ENCODE measurements around the gene COL6A2. TPM values are rescaled to one million over a fixed set of nuclear protein-coding genes. Genes with fewer than 3 reads are reported as not detected.
"Not testable (repeated sequence)": the region's sequence is repeated elsewhere in the genome, so short reads cannot be mapped to it uniquely, and the experiment has no call there.

COL6A2 gene
- total RNA-seq, 1 donor from 2014 or later: 120 TPM

- Mint-ChIP-seq H3K9me3 (ENCODE audit: unreplicated experiment) (no peaks in the 10 kb centered on the region), H3K4me3 (ENCODE audit: unreplicated experiment) (no peak overlapping the region), H3K27me3 (ENCODE audit: low read depth, unreplicated experiment) (peaks cover 18% of the 10 kb centered on the region), H3K4me1 (ENCODE audit: low read depth, unreplicated experiment) (peaks cover 4% of the 10 kb centered on the region), H3K36me3 (ENCODE audit: low read depth, unreplicated experiment) (no peaks in the 10 kb centered on the region), H3K27ac (ENCODE audit: unreplicated experiment) (no peak overlapping the region)
- Histone ChIP-seq H2AFZ (ENCODE audit: low read depth, low read length) (no peak overlapping the region), H3K9me3 (ENCODE audit: insufficient read depth, low read depth, low read length) (peaks cover 3% of the 10 kb centered on the region), H3K4me2 (ENCODE audit: low read length) (no peak overlapping the region), H3K4me3 (ENCODE audit: insufficient read depth, low read depth, low read length) (no peak overlapping the region), H3K27ac (ENCODE audit: low read depth, low read length) (no peak overlapping the region), H3K4me1 (ENCODE audit: insufficient read depth, low read length) (peaks cover 5% of the 10 kb centered on the region), H4K20me1 (ENCODE audit: insufficient read depth, low read length) (no peaks in the 10 kb centered on the region), H3K9ac (ENCODE audit: low read length) (no peak overlapping the region), H3K36me3 (ENCODE audit: insufficient read depth, low read length) (no peaks in the 10 kb centered on the region), H3K27me3 (ENCODE audit: insufficient read depth, low read length) (no peaks in the 10 kb centered on the region), H3K79me2 (ENCODE audit: insufficient read depth, low read length) (no peaks in the 10 kb centered on the region)
- DNase-seq (ENCODE audit: low read depth) (no peak), FAIRE-seq (no peak)
- TF ChIP-seq CTCF (IDR thresholded peaks at IDR 0.05; ENCODE audit: insufficient read depth, low read depth, low read length): no peak
- TF ChIP-seq EZH2 (IDR thresholded peaks at IDR 0.05; ENCODE audit: insufficient read depth, low read length): no peak
Measured at GRCh38 chr21:46139686-46140085, 41.8 kb downstream of the COL6A2 start.

DNA sequence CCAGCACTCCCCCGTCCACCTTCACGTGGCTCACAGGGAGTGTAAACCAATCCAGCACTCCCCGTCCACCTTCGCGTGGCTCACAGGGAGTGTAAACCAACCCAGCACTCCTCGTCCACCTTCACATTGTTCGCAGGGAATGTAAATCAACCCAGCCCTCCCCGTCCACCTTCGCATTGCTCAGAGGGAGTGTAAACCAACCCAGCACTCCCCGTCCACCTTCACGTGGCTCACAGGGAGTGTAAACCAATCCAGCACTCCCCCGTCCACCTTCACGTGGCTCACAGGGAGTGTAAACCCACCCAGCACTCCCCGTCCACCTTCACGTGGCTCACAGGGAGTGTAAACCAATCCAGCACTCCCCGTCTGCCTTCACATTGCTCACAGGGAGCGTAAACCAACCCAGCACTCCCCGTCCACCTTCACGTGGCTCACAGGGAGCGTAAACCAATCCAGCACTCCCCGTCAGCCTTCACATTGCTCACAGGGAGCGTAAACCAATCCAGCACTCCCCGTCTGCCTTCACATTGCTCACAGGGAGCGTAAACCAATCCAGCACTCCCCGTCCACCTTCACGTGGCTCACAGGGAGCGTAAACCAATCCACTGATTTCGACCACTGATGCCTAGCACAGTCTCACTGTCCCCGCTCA, 42.6 kb downstream of the COL6A2 start:
- H3K27me3 ChIP-seq (ENCODE audit: insufficient read depth, low read length); H3K36me3 Mint-ChIP-seq (ENCODE audit: low read depth, unreplicated experiment); H3K9ac ChIP-seq (ENCODE audit: low read length); H3K79me2 ChIP-seq (ENCODE audit: insufficient read depth, low read length); H3K4me1 Mint-ChIP-seq (ENCODE audit: low read depth, unreplicated experiment); H3K4me2 ChIP-seq (ENCODE audit: low read length); H3K36me3 ChIP-seq (ENCODE audit: insufficient read depth, low read length); H3K9me3 Mint-ChIP-seq (ENCODE audit: unreplicated experiment); H3K4me1 ChIP-seq (ENCODE audit: insufficient read depth, low read length); DNase-seq (ENCODE audit: low read depth); H2AFZ ChIP-seq (ENCODE audit: low read depth, low read length); H3K27ac Mint-ChIP-seq (ENCODE audit: unreplicated experiment); FAIRE-seq; H4K20me1 ChIP-seq (ENCODE audit: insufficient read depth, low read length); H3K27ac ChIP-seq (ENCODE audit: low read depth, low read length); H3K4me3 Mint-ChIP-seq (ENCODE audit: unreplicated experiment); H3K9me3 ChIP-seq (ENCODE audit: insufficient read depth, low read depth, low read length); H3K4me3 ChIP-seq (ENCODE audit: insufficient read depth, low read depth, low read length): not testable (repeated sequence)
- H3K27me3 Mint-ChIP-seq (ENCODE audit: low read depth, unreplicated experiment): peaks cover 18% of the 10 kb centered on the region

- Histone ChIP-seq H4K20me1 (ENCODE audit: insufficient read depth, low read length) (no peaks in the 10 kb centered on the region), H3K9ac (ENCODE audit: low read length) (no peak overlapping the region), H3K4me2 (ENCODE audit: low read length) (no peak overlapping the region), H3K9me3 (ENCODE audit: insufficient read depth, low read depth, low read length) (peaks cover 3% of the 10 kb centered on the region), H3K4me3 (ENCODE audit: insufficient read depth, low read depth, low read length) (no peak overlapping the region), H3K79me2 (ENCODE audit: insufficient read depth, low read length) (no peaks in the 10 kb centered on the region), H2AFZ (ENCODE audit: low read depth, low read length) (no peak overlapping the region), H3K4me1 (ENCODE audit: insufficient read depth, low read length) (peaks cover 5% of the 10 kb centered on the region), H3K27ac (ENCODE audit: low read depth, low read length) (no peak overlapping the region), H3K36me3 (ENCODE audit: insufficient read depth, low read length) (no peaks in the 10 kb centered on the region), H3K27me3 (ENCODE audit: insufficient read depth, low read length) (no peaks in the 10 kb centered on the region)
- Mint-ChIP-seq H3K4me1 (ENCODE audit: low read depth, unreplicated experiment) (peaks cover 4% of the 10 kb centered on the region), H3K9me3 (ENCODE audit: unreplicated experiment) (no peaks in the 10 kb centered on the region), H3K36me3 (ENCODE audit: low read depth, unreplicated experiment) (no peaks in the 10 kb centered on the region), H3K4me3 (ENCODE audit: unreplicated experiment) (no peak overlapping the region), H3K27me3 (ENCODE audit: low read depth, unreplicated experiment) (peaks cover 15% of the 10 kb centered on the region), H3K27ac (ENCODE audit: unreplicated experiment) (no peak overlapping the region)
- DNase-seq (ENCODE audit: low read depth): no peak
- TF ChIP-seq CTCF (IDR thresholded peaks at IDR 0.05; ENCODE audit: insufficient read depth, low read depth, low read length) (no peak), EZH2 (IDR thresholded peaks at IDR 0.05; ENCODE audit: insufficient read depth, low read length) (no peak)
- no peak for FAIRE-seq
Measured at GRCh38 chr21:46141767-46142581, 44.1 kb downstream of the COL6A2 start.

Data from astrocyte (in vitro differentiated cells and primary cell).